PC-3 (cell line): ENCODE data around the gene FOXI1. TPM values are rescaled to one million over a fixed set of nuclear protein-coding genes. Genes with fewer than 3 reads are reported as not detected.

Experiments
- ATAC-seq: fragments of 200-7000 bp; cut with Tn5 transposase; 2 replicates; pipeline ENCODE4 v1.9.1; 2020; ENCODE audit warnings: mild to moderate bottlenecking, moderate library complexity
- BruUV-seq: library from RNA; stranded (reverse); fragments of 400-500 nt; replicated peaks from 2 replicates; lab custom pipeline; 2021; lab: Mats Ljungman, UMichigan
- CTCF ChIA-PET: fragments of 300-600 bp; sonication (Branson Sonifier 250); formaldehyde crosslinking; loops from one replicate; lab custom pipeline; 2022; ENCODE audit warnings: antibody characterized with exemption; lab: Charles Lee
- POLR2A ChIA-PET: fragments of 300-600 bp; sonication (Branson Sonifier 250); formaldehyde crosslinking; loops from one replicate; lab custom pipeline; 2022; ENCODE audit warnings: antibody characterized with exemption; ENCODE audit not compliant: unreplicated experiment; lab: Charles Lee
- DNase-seq: peaks from one replicate; pipeline ENCODE4 v3.0.0-alpha.2; 2015
- H2AFZ ChIP-seq: fragments of 300-600 bp; sonication (generic); 2 replicates; pipeline ENCODE4 v1.6.0; 2016; ENCODE audit warnings: antibody characterized with exemption, low read length
- H3F3A ChIP-seq: fragments of 300-600 bp; sonication (generic); one replicate; pipeline ENCODE4 v1.6.0; 2017; ENCODE audit warnings: antibody characterized with exemption, low read length, control low read depth, mild to moderate bottlenecking; ENCODE audit not compliant: unreplicated experiment
- H3K27ac ChIP-seq: fragments of 300-600 bp; sonication (generic); 2 replicates; pipeline ENCODE4 v1.5.1; 2016; ENCODE audit warnings: mild to moderate bottlenecking, low read length
- H3K27me3 ChIP-seq: fragments of 300-600 bp; sonication (generic); 2 replicates; pipeline ENCODE4 v1.6.1; 2016; ENCODE audit warnings: low read length, mixed read lengths
- H3K36me3 ChIP-seq: fragments of 300-600 bp; sonication (generic); 2 replicates; pipeline ENCODE4 v1.6.1; 2016; ENCODE audit warnings: low read depth, mixed run types, low read length, mixed read lengths
- H3K4me1 ChIP-seq: fragments of 300-600 bp; sonication (generic); 2 replicates; pipeline ENCODE4 v1.5.1; 2016; ENCODE audit warnings: low read length; ENCODE audit not compliant: insufficient read depth
- H3K4me2 ChIP-seq: fragments of 300-600 bp; sonication (generic); 2 replicates; pipeline ENCODE4 v1.6.0; 2016; ENCODE audit warnings: low read length
- H3K4me3 ChIP-seq: fragments of 300-600 bp; sonication (generic); 2 replicates; pipeline ENCODE4 v1.5.1; 2016; ENCODE audit warnings: mild to moderate bottlenecking, low read length, mixed read lengths
- H3K79me2 ChIP-seq: fragments of 300-600 bp; sonication (generic); 2 replicates; pipeline ENCODE4 v1.6.1; 2017; ENCODE audit warnings: low read length, mixed read lengths
- H3K9ac ChIP-seq: fragments of 300-600 bp; sonication (generic); 2 replicates; pipeline ENCODE4 v1.6.0; 2016; ENCODE audit warnings: mild to moderate bottlenecking, low read length
- H3K9me2 ChIP-seq: fragments of 300-600 bp; sonication (generic); replicated peaks from 2 replicates; pipeline ENCODE4 v1.6.1; 2016; ENCODE audit warnings: mixed run types, low read length, mixed read lengths
- H3K9me3 ChIP-seq: fragments of 300-600 bp; sonication (generic); 2 replicates; pipeline ENCODE4 v1.6.1; 2016; ENCODE audit warnings: low read length, mixed read lengths
- H4K20me1 ChIP-seq: fragments of 300-600 bp; sonication (generic); 2 replicates; pipeline ENCODE4 v1.6.1; 2016; ENCODE audit warnings: low read length, mixed read lengths
- CTCF ChIP-seq: fragments of 300-600 bp; sonication (generic); conservative IDR thresholded peaks from 2 replicates; pipeline ENCODE4 v1.5.1; 2017; ENCODE audit warnings: antibody characterized with exemption, low read depth, mild to moderate bottlenecking, low read length
- EZH2 ChIP-seq: fragments of 300-600 bp; sonication (generic); IDR thresholded peaks from one replicate; pipeline ENCODE4 v1.6.1; 2017; ENCODE audit warnings: antibody characterized with exemption, mild to moderate bottlenecking, low read length; ENCODE audit not compliant: unreplicated experiment
- EZH2phosphoT487 ChIP-seq: fragments of 300-600 bp; sonication (generic); IDR thresholded peaks from 2 replicates; pipeline ENCODE4 v1.6.1; 2018; ENCODE audit warnings: mild to moderate bottlenecking, antibody characterized with exemption, low read length, borderline replicate concordance
- intact Hi-C: fragments of 100-400 bp; cut with micrococcal nuclease; formaldehyde crosslinking; loops from 2 replicates; pipeline ENCODE4 v1.9.0; 2023
- total RNA-seq: library from RNA; depleted of rRNA; stranded (reverse); fragments of >200 nt; gene quantifications from 2 replicates; pipeline ENCODE4 v1.2.3, GENCODE V29; 2014

The FOXI1 gene
- total RNA-seq, 1 experiment from 2014 or later: not detected

GRCh38 chr5:170077526-170077925 lies 28.2 kb upstream of the FOXI1 start:
- POLR2A ChIA-PET: no interaction called here
- H3K27me3 ChIP-seq: no peaks in the 10 kb centered on the region
- H3K9me3 ChIP-seq: no peaks in the 10 kb centered on the region
- H3K27ac ChIP-seq: no peak overlapping the region
- H3F3A ChIP-seq: no peaks in the 10 kb centered on the region
- DNase-seq: no peak
- no peak overlapping the region for H3K9ac ChIP-seq
- H3K36me3 ChIP-seq: no peaks in the 10 kb centered on the region
- H3K9me2 ChIP-seq: no peaks in the 10 kb centered on the region
- no peaks in the 10 kb centered on the region for H3K79me2 ChIP-seq
- no peak for TF ChIP-seq EZH2phosphoT487
- TF ChIP-seq CTCF: no peak
- TF ChIP-seq EZH2: no peak
- H3K4me3 ChIP-seq: no peak overlapping the region
- no TSS peak for BruUV-seq
- CTCF ChIA-PET: no interaction called here
- H3K4me2 ChIP-seq: no peak overlapping the region
- no peak overlapping the region for H2AFZ ChIP-seq
- intact Hi-C loops: loop anchor here (10.0 kb wide), 1 partner anchor 163 kb away; no protein-coding TSS in a partner anchor
- ATAC-seq: no peak
- no peaks in the 10 kb centered on the region for H3K4me1 ChIP-seq
- H4K20me1 ChIP-seq: no peaks in the 10 kb centered on the region

- Histone ChIP-seq H3K27ac (no peak overlapping the region), H3K27me3 (no peaks in the 10 kb centered on the region), H4K20me1 (no peaks in the 10 kb centered on the region), H3K36me3 (no peaks in the 10 kb centered on the region), H3K9ac (no peak overlapping the region), H2AFZ (no peak overlapping the region), H3K4me1 (no peaks in the 10 kb centered on the region), H3K9me3 (no peaks in the 10 kb centered on the region), H3K9me2 (no peaks in the 10 kb centered on the region), H3K4me2 (no peak overlapping the region), H3K4me3 (no peak overlapping the region), H3K79me2 (no peaks in the 10 kb centered on the region), H3F3A (no peaks in the 10 kb centered on the region)
- ChIA-PET POLR2A (no interaction called here), CTCF (no interaction called here)
- ATAC-seq (no peak), DNase-seq (no peak)
- intact Hi-C loops: loop anchor here (10.0 kb wide), 1 partner anchor 164 kb away; no protein-coding TSS in a partner anchor
- no peak for TF ChIP-seq EZH2phosphoT487
- BruUV-seq: no TSS peak
Measured at GRCh38 chr5:170078458-170078857, 27.2 kb upstream of the FOXI1 start.

GRCh38 chr5:170078931-170079330 lies 26.8 kb upstream of the FOXI1 start:
- H3K9me3 ChIP-seq: no peaks in the 10 kb centered on the region
- no peaks in the 10 kb centered on the region for H3K4me1 ChIP-seq
- DNase-seq: no peak
- no peaks in the 10 kb centered on the region for H3K27me3 ChIP-seq
- ChIA-PET POLR2A (no interaction called here), CTCF (no interaction called here)
- H3K4me2 ChIP-seq: no peak overlapping the region
- no TSS peak for BruUV-seq
- H3F3A ChIP-seq: no peaks in the 10 kb centered on the region
- TF ChIP-seq EZH2 (no peak), CTCF (no peak), EZH2phosphoT487 (no peak)
- no peak overlapping the region for H3K4me3 ChIP-seq
- H2AFZ ChIP-seq: no peak overlapping the region
- no peaks in the 10 kb centered on the region for H3K9me2 ChIP-seq
- no peaks in the 10 kb centered on the region for H4K20me1 ChIP-seq
- H3K27ac ChIP-seq: no peak overlapping the region
- ATAC-seq: no peak
- no peaks in the 10 kb centered on the region for H3K79me2 ChIP-seq
- no peak overlapping the region for H3K9ac ChIP-seq
- H3K36me3 ChIP-seq: no peaks in the 10 kb centered on the region
- intact Hi-C loops: loop anchor here (10.0 kb wide), 1 partner anchor 164 kb away; no protein-coding TSS in a partner anchor
